Measurements from ENCODE around the gene PKD1L1.

The PKD1L1 gene

DNA sequence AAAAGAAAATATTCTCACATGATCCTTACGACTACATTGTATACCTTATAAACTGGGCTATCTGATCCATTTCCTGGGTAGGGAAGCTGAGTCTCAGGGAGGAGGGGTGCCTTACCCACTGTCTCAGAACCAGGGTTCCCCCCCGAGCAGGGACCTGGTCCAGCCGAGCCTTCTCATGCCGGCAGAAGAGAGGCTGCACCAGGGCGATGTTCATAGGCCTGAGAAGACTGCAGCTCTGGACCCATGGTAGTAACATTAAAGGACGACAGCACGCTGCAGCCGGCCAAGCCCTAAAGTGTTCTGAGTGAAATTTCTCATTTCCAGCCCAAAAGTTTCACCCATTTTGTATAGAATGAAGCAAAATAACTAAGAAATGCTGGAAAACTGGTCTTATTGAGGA is 203.4 kb downstream of the PKD1L1 start:
- no peaks in the 10 kb centered on the region for H3K36me3 Mint-ChIP-seq (ENCODE audit: low read depth)
- no peak overlapping the region for H3K27ac Mint-ChIP-seq
- no peaks in the 10 kb centered on the region for H3K4me1 Mint-ChIP-seq (ENCODE audit: low read depth)
- no peaks in the 10 kb centered on the region for H3K9me3 Mint-ChIP-seq
- no peak overlapping the region for H3K4me3 Mint-ChIP-seq
- peaks cover 18% of the 10 kb centered on the region for H3K27me3 Mint-ChIP-seq

DNA sequence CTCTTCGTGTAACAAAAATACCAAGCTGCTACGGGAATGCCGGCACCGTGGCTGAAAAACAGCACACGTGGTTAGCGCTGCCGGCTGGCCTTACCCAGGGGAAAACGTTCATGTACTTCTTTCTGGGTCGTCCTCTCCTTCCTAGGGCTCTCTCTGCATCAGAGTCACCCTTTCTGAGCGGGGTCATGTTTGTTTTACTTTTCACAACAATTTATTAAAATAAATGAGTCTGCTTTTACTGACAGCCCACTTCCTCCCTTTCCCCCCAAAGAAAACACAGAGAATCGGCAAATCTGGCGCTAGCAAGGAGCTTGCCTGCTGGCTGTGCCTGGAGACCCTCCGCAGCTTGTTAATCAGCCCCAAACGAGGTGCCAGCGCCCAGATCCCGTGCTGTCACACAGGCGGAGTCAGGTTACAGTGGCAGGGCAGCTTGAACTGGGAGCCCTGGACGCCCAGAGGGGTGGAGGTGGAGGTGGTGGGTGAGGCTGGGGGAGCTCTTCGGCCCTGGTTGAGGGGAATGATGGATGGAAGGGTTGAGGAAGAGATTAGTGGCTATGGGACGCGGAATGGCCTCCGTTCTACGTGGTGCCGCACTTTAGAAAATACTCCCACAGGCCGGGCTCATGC is 204.2 kb downstream of the PKD1L1 start:
- Mint-ChIP-seq H3K4me3 (no peak overlapping the region), H3K27me3 (peaks cover 18% of the 10 kb centered on the region), H3K27ac (no peak overlapping the region), H3K36me3 (ENCODE audit: low read depth) (no peaks in the 10 kb centered on the region), H3K9me3 (no peaks in the 10 kb centered on the region), H3K4me1 (ENCODE audit: low read depth) (peaks cover 1% of the 10 kb centered on the region)

DNA sequence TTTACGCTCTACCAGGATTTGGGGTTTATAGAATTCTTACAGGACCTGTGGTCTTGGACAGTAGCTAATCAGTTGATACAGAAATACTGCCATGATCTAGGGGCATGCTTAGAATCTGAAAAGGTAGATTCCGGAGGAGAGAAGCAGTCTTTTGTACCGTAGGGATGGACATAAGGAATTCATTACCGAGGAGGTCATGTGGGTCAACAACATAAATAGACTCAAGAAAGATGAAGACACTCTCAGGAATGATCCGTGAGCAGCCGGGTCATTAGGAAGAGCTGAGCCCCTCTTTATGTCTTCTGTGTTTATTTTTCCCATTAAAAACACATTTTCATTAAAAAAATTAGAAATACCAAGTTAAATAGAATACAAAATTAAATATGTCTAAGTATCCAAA is 206.3 kb downstream of the PKD1L1 start:
- no peak overlapping the region for H3K27ac Mint-ChIP-seq
- H3K9me3 Mint-ChIP-seq = no peaks in the 10 kb centered on the region
- H3K27me3 Mint-ChIP-seq = peaks cover 9% of the 10 kb centered on the region
- no peak overlapping the region for H3K4me3 Mint-ChIP-seq
- H3K4me1 Mint-ChIP-seq (ENCODE audit: low read depth) = peaks cover 12% of the 10 kb centered on the region
- H3K36me3 Mint-ChIP-seq (ENCODE audit: low read depth) = no peaks in the 10 kb centered on the region

- Mint-ChIP-seq H3K27ac (no peak overlapping the region), H3K4me3 (no peak overlapping the region), H3K4me1 (ENCODE audit: low read depth) (peaks cover 12% of the 10 kb centered on the region), H3K9me3 (no peaks in the 10 kb centered on the region), H3K27me3 (peaks cover 3% of the 10 kb centered on the region), H3K36me3 (ENCODE audit: low read depth) (no peaks in the 10 kb centered on the region)
These were observed 208.4 kb downstream of the PKD1L1 start for GRCh38 chr7:47739891-47740290.

DNA sequence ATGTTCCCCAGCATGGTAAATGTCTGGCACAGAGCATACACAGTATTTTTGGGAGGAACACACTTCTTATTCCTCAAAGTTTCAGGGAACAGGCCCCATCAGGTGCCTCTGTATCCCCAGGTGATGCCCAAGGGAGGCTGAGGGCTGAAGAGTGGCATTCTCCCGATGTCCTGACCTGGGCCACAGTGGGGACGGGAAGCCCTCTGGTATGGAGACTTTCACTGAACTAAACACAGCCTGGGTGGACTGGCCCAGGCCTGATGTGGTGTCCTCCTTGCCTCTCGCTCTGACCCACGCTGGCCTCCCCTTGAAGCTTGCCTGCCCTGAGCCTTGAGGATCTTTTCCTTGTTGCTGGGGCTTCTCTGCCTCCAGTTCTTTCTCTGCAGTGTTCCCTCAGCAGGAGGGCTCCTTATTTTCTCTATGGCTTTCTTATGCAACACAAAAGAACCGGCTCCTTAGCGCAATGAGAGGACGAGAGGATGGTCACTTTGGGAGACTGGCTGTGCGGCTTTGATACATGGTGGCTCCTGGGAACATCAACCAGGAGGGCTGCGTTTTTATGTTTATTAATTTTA is 208.9 kb downstream of the PKD1L1 start:
- no peaks in the 10 kb centered on the region for H3K9me3 Mint-ChIP-seq
- peaks cover 3% of the 10 kb centered on the region for H3K27me3 Mint-ChIP-seq
- H3K4me3 Mint-ChIP-seq = no peak overlapping the region
- no peaks in the 10 kb centered on the region for H3K36me3 Mint-ChIP-seq (ENCODE audit: low read depth)
- no peak overlapping the region for H3K27ac Mint-ChIP-seq
- H3K4me1 Mint-ChIP-seq (ENCODE audit: low read depth) = peaks cover 12% of the 10 kb centered on the region

GRCh38 chr7:47738563-47739166 is 209.6 kb downstream of the PKD1L1 start:
- Mint-ChIP-seq H3K9me3 (no peaks in the 10 kb centered on the region), H3K27ac (no peak overlapping the region), H3K27me3 (peaks cover 3% of the 10 kb centered on the region), H3K36me3 (ENCODE audit: low read depth) (no peaks in the 10 kb centered on the region), H3K4me3 (no peak overlapping the region), H3K4me1 (ENCODE audit: low read depth) (peaks cover 12% of the 10 kb centered on the region)

- H3K36me3 Mint-ChIP-seq (ENCODE audit: low read depth) = no peaks in the 10 kb centered on the region
- no peak overlapping the region for H3K27ac Mint-ChIP-seq
- H3K9me3 Mint-ChIP-seq = no peaks in the 10 kb centered on the region
- peaks cover 4% of the 10 kb centered on the region for H3K27me3 Mint-ChIP-seq
- H3K4me3 Mint-ChIP-seq = no peak overlapping the region
- peaks cover 12% of the 10 kb centered on the region for H3K4me1 Mint-ChIP-seq (ENCODE audit: low read depth)
These were observed 210.7 kb downstream of the PKD1L1 start for GRCh38 chr7:47737601-47738000.

GRCh38 chr7:47735431-47736345 is 212.6 kb downstream of the PKD1L1 start:
- Mint-ChIP-seq H3K27ac (no peak overlapping the region), H3K27me3 (peaks cover 3% of the 10 kb centered on the region), H3K4me3 (no peak overlapping the region), H3K9me3 (no peaks in the 10 kb centered on the region), H3K4me1 (ENCODE audit: low read depth) (peaks cover 12% of the 10 kb centered on the region), H3K36me3 (ENCODE audit: low read depth) (no peaks in the 10 kb centered on the region)

GRCh38 chr7:47734949-47735291 is 213.3 kb downstream of the PKD1L1 start:
- Mint-ChIP-seq H3K4me1 (ENCODE audit: low read depth) (peaks cover 12% of the 10 kb centered on the region), H3K4me3 (no peak overlapping the region), H3K27me3 (peaks cover 6% of the 10 kb centered on the region), H3K36me3 (ENCODE audit: low read depth) (no peaks in the 10 kb centered on the region), H3K9me3 (no peaks in the 10 kb centered on the region), H3K27ac (no peak overlapping the region)

DNA sequence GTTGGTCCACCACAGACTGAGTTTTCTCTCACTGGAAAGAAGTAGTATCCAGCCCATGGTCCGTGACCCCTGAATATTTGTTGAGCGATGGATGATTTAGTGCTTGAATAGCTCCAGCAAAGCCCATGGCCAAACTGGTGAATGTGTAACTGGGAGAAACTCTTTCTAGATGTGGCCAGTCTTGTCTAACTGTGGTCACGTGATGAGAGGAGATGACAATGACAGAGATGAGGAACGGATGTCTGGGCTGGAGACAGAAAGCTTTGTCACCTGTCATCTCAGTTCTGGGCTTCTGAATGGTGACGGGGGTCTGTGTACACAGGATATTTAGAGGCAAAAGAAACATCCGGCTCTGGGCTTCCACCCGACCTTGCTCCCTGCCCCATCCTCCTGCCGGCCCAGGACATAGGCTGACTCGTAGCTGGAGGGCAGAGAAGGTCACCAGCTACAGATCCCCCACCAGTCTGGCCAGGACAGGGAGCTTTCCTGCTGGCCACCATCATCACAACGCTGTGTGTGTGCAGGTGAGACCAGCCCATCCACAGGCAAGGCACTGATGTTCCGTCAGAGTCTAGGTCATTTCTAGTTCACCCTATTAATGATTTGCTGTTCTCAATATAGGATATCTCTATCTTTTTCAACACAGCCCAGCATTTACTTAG is 213.8 kb downstream of the PKD1L1 start:
- H3K27ac Mint-ChIP-seq = no peak overlapping the region
- peaks cover 7% of the 10 kb centered on the region for H3K27me3 Mint-ChIP-seq
- no peak overlapping the region for H3K4me3 Mint-ChIP-seq
- H3K9me3 Mint-ChIP-seq = no peaks in the 10 kb centered on the region
- H3K36me3 Mint-ChIP-seq (ENCODE audit: low read depth) = no peaks in the 10 kb centered on the region
- peaks cover 12% of the 10 kb centered on the region for H3K4me1 Mint-ChIP-seq (ENCODE audit: low read depth)

- Mint-ChIP-seq H3K27ac (no peak overlapping the region), H3K4me3 (no peak overlapping the region), H3K36me3 (ENCODE audit: low read depth) (no peaks in the 10 kb centered on the region), H3K9me3 (no peaks in the 10 kb centered on the region), H3K27me3 (peaks cover 7% of the 10 kb centered on the region), H3K4me1 (ENCODE audit: low read depth) (no peaks in the 10 kb centered on the region)
These were observed 218.1 kb downstream of the PKD1L1 start for GRCh38 chr7:47730142-47730541.

- H3K36me3 Mint-ChIP-seq (ENCODE audit: low read depth) = no peaks in the 10 kb centered on the region
- H3K27me3 Mint-ChIP-seq = peaks cover 4% of the 10 kb centered on the region
- no peak overlapping the region for H3K27ac Mint-ChIP-seq
- H3K4me1 Mint-ChIP-seq (ENCODE audit: low read depth) = no peaks in the 10 kb centered on the region
- no peak overlapping the region for H3K4me3 Mint-ChIP-seq
- H3K9me3 Mint-ChIP-seq = no peaks in the 10 kb centered on the region
These were observed 222.1 kb downstream of the PKD1L1 start for GRCh38 chr7:47726047-47726726.

DNA sequence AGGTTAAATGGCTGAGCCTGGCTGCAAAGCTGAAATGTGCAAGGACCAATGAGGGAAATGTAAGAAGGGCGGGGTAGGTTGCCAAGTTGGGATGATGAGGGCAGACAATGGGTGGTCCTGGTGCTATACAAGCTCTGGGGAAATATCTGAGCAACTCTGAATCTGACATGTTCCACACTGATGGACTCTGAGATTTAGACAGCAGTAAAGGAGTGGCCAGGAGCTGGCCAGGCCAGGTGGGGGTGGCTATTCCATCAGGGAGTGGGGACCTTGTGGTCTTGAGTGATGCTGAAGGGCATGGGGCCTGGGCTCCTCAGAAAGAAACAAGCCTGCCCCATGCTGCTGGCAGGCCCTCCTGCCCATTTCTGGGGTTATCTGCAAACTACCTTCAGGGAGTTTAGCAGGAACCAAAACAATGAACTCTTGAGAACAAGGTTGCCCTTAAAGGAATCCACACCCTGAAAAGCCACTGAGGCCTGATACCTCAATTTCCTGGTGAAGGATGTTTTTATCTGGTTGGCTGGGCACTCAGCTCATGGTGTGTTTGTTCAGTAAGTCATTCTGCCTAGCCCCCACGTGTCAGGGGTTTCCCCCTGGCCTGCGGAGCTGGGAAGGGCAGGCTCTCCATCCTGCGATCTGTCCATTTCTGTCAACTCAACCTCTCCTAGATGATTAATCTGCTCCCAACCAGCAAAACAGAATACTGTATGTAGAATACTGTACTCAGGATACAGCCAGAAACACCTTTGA is 223.1 kb downstream of the PKD1L1 start:
- Mint-ChIP-seq H3K27ac (no peak overlapping the region), H3K36me3 (ENCODE audit: low read depth) (no peaks in the 10 kb centered on the region), H3K4me1 (ENCODE audit: low read depth) (no peaks in the 10 kb centered on the region), H3K27me3 (peaks cover 3% of the 10 kb centered on the region), H3K9me3 (no peaks in the 10 kb centered on the region), H3K4me3 (no peak overlapping the region)
